NB4 (cell line): Measurements from ENCODE around the gene EIF3J.

ENCODE experiments used
- DNase-seq: peaks from one replicate; pipeline ENCODE4 v3.0.0; 2010; ENCODE audit warnings: low read depth
- H3K4me3 ChIP-seq: one replicate; pipeline ENCODE4 v1.5.1; 2011; ENCODE audit warnings: mild to moderate bottlenecking, low read depth, low read length, moderate library complexity
- MYC ChIP-seq: IDR thresholded peaks from 2 replicates; pipeline ENCODE4 v1.6.1; 2011; ENCODE audit warnings: low read depth, low read length
- POLR2A ChIP-seq: IDR thresholded peaks from 2 replicates; pipeline ENCODE4 v1.6.1; 2011; ENCODE audit warnings: mild to moderate bottlenecking; ENCODE audit not compliant: insufficient read length; ENCODE audit errors: extremely low read depth
- TF ChIP-seq, protein P1 (sequence below): IDR thresholded peaks from one replicate; pipeline ENCODE4 v1.5.1; 2012; ENCODE audit warnings: low read depth, low read length
- TF ChIP-seq, protein P2 (sequence below): IDR thresholded peaks from 2 replicates; pipeline ENCODE4 v1.6.1; 2011; ENCODE audit warnings: low read depth, low read length

The EIF3J gene

DNA sequence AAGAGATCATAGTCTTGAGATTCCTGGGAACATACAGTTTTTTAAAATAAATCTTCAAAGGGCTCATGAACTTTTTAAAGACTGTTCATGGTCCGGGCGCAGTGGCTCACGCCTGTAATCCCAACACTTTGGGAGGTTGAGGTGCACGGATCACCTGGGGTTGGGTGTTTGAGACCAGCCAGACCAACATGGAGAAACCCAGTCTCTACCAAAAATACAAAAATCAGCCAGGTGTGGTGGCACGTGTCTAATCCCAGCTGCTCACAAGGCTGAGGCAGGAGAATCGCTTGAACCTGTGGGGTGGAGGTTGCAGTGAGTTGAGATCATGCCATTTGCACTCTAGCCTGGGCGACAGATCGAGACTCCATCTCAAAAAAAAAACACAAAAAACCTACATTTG, 41.4 kb upstream of the EIF3J start:
- TF ChIP-seq, protein P1, sequence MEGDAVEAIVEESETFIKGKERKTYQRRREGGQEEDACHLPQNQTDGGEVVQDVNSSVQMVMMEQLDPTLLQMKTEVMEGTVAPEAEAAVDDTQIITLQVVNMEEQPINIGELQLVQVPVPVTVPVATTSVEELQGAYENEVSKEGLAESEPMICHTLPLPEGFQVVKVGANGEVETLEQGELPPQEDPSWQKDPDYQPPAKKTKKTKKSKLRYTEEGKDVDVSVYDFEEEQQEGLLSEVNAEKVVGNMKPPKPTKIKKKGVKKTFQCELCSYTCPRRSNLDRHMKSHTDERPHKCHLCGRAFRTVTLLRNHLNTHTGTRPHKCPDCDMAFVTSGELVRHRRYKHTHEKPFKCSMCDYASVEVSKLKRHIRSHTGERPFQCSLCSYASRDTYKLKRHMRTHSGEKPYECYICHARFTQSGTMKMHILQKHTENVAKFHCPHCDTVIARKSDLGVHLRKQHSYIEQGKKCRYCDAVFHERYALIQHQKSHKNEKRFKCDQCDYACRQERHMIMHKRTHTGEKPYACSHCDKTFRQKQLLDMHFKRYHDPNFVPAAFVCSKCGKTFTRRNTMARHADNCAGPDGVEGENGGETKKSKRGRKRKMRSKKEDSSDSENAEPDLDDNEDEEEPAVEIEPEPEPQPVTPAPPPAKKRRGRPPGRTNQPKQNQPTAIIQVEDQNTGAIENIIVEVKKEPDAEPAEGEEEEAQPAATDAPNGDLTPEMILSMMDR = no peak
- no peak for TF ChIP-seq MYC
- TF ChIP-seq, protein P2, sequence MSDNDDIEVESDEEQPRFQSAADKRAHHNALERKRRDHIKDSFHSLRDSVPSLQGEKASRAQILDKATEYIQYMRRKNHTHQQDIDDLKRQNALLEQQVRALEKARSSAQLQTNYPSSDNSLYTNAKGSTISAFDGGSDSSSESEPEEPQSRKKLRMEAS = no peak
- no peak for TF ChIP-seq POLR2A
- no peak overlapping the region for H3K4me3 ChIP-seq
- DNase-seq = no peak

DNA sequence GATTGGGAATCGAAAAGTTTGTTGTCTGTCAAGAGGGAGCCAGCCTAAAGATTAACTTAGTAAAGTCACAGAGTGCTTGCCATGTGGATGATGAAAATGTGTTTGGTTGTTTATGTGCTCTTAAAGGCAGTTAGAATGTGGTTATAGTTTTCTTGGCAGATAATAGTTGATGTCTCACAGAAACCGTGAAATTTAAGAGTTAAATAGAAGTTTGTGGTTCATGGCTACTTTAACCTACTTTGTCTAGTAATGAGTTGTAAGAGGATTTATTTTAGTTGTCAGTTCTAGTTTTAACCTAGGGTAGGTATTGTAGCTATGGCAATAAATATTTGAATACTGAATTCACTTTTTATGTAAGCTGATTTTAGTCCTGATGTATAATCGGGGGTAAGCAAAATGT, 36.4 kb upstream of the EIF3J start:
- H3K4me3 ChIP-seq = no peak overlapping the region
- no peak for DNase-seq
- TF ChIP-seq, protein P2 = no peak
- TF ChIP-seq POLR2A (no peak), MYC (no peak)
- TF ChIP-seq, protein P1 = no peak

DNA sequence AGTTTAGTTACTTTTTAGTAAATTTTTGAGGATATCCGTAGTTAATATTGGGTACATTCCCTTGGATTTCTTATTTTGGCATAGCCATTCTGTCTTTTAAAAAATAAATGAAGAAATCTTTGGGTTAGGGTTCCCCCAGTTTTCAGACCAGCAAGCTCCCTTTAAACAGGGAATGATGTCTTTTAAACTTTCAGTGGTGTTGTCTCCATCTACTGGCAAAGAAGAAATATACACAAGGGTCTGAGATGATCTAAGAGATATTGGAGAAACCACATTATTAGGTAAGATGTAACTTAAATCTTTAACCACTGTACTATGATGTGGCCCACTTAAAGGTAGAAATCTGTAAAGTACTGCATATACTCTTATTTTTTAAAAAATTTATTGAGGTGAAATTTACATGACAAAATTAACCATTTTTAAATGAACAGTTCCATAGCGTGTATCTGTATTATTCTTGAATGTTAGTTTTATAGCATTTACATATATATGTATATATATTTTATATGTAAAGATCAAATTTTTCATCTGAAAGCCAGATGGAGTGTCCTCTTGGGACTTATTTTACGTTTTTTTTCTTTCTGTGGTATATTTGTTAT, 35.1 kb upstream of the EIF3J start:
- TF ChIP-seq, protein P2 = no peak
- TF ChIP-seq, protein P1 = peak; percentile 23
- H3K4me3 ChIP-seq = no peak overlapping the region
- peak; percentile 61 for DNase-seq

DNA sequence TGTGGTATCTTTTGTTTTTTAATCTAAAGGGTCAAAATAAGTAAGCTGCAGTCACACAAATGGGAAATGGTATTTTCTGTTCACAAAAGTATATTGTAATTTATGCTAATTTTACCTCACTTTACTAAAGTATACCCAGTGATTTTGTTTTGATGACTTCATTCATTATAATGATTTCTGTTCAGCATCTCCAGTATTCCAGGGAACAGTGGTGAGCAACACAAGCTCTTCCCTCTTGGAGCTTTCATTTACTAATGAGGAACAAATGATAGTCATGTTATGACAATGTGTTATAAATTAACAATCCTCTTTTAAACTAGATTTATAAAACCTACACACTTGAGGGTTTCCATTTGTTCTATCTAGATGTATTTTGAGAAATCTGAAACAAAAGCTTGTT, 20.5 kb upstream of the EIF3J start:
- TF ChIP-seq, protein P1 = no peak
- no peak for TF ChIP-seq MYC
- TF ChIP-seq, protein P2 = no peak
- TF ChIP-seq POLR2A = no peak
- no peak overlapping the region for H3K4me3 ChIP-seq
- no peak for DNase-seq

DNA sequence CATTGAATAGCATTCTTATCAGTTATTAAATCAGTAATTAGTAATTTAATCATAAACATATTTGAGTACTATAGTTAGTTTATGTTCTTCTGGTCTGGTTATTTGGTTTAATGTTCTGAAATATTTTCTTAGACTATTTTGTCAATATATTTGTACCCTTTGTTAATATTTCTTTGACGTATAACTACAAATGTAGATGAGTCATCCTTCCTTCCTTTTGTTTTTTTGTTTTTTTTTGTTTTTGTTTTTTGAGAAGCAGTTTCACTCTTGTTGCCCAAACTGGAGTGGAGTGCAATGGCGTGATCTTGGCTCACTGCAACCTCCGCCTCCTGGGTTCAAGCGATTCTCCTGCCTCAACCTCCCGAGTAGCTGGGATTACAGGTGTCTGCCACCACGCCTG, 17.4 kb upstream of the EIF3J start:
- TF ChIP-seq POLR2A (no peak), MYC (no peak)
- TF ChIP-seq, protein P1 = no peak
- TF ChIP-seq, protein P2 = no peak
- H3K4me3 ChIP-seq = no peak overlapping the region
- no peak for DNase-seq
